Rectal smooth muscle tissue (tissue), 1 donor: ENCODE measurements around the gene AVL9.
"Not testable (repeated sequence)": the region's sequence is repeated elsewhere in the genome, so short reads cannot be mapped to it uniquely, and the experiment has no call there.

Experiments
- H3K27ac ChIP-seq: one replicate; pipeline ENCODE4 v1.7.0; 2013; ENCODE audit warnings: low read depth, low read length, inconsistent platforms
- H3K27me3 ChIP-seq: one replicate; pipeline ENCODE4 v1.7.0; 2013; ENCODE audit warnings: low read length; ENCODE audit not compliant: control insufficient read depth, insufficient read depth
- H3K36me3 ChIP-seq: one replicate; pipeline ENCODE4 v1.7.0; 2013; ENCODE audit warnings: low read length; ENCODE audit not compliant: control insufficient read depth, insufficient read depth
- H3K4me1 ChIP-seq: one replicate; pipeline ENCODE4 v1.7.0; 2013; ENCODE audit warnings: low read length; ENCODE audit not compliant: control insufficient read depth, insufficient read depth
- H3K4me3 ChIP-seq: one replicate; pipeline ENCODE4 v1.7.0; 2013; ENCODE audit warnings: low read length
- H3K9ac ChIP-seq: one replicate; pipeline ENCODE4 v1.7.0; 2013; ENCODE audit warnings: low read length

Gene AVL9

GRCh38 chr7:32611201-32612099, 116.2 kb downstream of the AVL9 start:
- no peaks in the 10 kb centered on the region for H3K36me3 ChIP-seq
- no peaks in the 10 kb centered on the region for H3K27me3 ChIP-seq
- H3K27ac ChIP-seq: no peak overlapping the region
- no peak overlapping the region for H3K4me3 ChIP-seq
- no peak overlapping the region for H3K9ac ChIP-seq
- H3K4me1 ChIP-seq: no peaks in the 10 kb centered on the region

- Histone ChIP-seq H3K4me3 (no peak overlapping the region), H3K36me3 (no peaks in the 10 kb centered on the region), H3K9ac (no peak overlapping the region), H3K27ac (no peak overlapping the region), H3K27me3 (no peaks in the 10 kb centered on the region), H3K4me1 (no peaks in the 10 kb centered on the region)
Observed at GRCh38 chr7:32616625-32617024, 121.3 kb downstream of the AVL9 start.

DNA sequence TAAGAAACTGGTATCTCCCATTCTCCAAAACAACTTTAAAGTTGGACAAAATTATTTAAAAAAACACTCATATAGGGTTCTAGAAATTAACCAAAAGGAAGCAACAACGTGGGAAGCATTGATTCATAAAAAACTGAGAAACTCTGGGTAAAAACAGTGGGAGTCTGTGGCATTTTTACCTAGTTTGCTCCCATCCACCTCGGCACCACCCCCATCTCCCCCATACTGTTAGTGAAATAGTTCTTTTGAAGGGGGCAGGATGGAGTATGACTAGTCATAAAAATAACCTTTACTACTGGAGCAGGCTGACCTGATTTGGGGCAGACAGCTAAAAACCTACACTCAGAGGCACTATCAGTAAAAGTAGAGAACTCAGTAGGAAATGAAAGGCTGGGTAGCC, 123.2 kb downstream of the AVL9 start:
- no peak overlapping the region for H3K4me3 ChIP-seq
- no peaks in the 10 kb centered on the region for H3K4me1 ChIP-seq
- H3K27me3 ChIP-seq: no peaks in the 10 kb centered on the region
- no peak overlapping the region for H3K27ac ChIP-seq
- no peak overlapping the region for H3K9ac ChIP-seq
- H3K36me3 ChIP-seq: no peaks in the 10 kb centered on the region

DNA sequence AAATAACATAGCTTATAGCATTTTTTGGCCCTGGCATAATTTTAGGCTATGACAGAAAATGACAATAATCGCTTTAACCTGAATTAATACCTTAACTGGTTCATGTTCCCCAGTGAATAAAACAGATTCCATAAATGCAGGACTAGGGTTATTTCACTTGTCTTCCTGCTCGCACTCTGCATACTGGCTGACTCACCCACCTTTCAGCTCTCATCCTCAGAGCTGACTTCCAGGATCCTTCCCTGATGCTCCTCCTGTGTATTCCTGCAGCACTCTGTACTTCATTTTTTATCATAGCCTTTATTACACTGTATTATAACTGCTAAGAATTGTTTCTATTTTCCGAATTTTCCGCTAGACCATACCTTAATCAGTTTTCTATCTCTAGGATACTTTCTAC, 123.7 kb downstream of the AVL9 start:
- Histone ChIP-seq H3K36me3 (no peaks in the 10 kb centered on the region), H3K27ac (no peak overlapping the region), H3K4me1 (no peaks in the 10 kb centered on the region), H3K4me3 (no peak overlapping the region), H3K9ac (no peak overlapping the region), H3K27me3 (no peaks in the 10 kb centered on the region)

DNA sequence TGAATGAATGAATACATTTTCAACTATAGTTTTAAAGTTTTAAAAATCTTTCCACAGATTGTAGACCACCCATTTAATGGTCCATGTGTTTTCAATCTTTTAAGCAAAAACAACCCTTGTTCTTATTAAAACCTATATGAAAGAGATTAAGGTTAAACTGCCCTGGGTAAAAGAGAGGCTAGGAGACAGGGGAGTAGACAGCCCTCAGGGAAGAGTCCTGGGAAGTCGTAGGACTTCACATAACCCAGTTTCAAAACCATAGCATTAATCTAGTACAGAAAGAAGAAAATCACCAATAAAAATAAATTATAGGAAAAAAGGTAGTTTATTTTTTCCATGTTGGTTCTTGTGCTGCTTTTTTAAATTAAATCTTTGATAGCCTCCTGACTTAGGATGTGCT, 124.1 kb downstream of the AVL9 start:
- not testable (repeated sequence) for H3K9ac ChIP-seq, H3K36me3 ChIP-seq, H3K27me3 ChIP-seq, H3K4me3 ChIP-seq, H3K27ac ChIP-seq, H3K4me1 ChIP-seq

- Histone ChIP-seq H3K4me3 (no peak overlapping the region), H3K9ac (no peak overlapping the region), H3K4me1 (no peaks in the 10 kb centered on the region)
Observed at GRCh38 chr7:32631021-32631420, 135.7 kb downstream of the AVL9 start.

GRCh38 chr7:32631590-32632497, 136.6 kb downstream of the AVL9 start:
- H3K9ac ChIP-seq, H3K27ac ChIP-seq, H3K36me3 ChIP-seq, H3K4me3 ChIP-seq, H3K4me1 ChIP-seq, H3K27me3 ChIP-seq: not testable (repeated sequence)

More at GRCh38 chr7:32631021-32631420, 135.7 kb downstream of the AVL9 start:
- no peaks in the 10 kb centered on the region for H3K36me3 ChIP-seq
- H3K27me3 ChIP-seq: no peaks in the 10 kb centered on the region
- no peak overlapping the region for H3K27ac ChIP-seq

DNA sequence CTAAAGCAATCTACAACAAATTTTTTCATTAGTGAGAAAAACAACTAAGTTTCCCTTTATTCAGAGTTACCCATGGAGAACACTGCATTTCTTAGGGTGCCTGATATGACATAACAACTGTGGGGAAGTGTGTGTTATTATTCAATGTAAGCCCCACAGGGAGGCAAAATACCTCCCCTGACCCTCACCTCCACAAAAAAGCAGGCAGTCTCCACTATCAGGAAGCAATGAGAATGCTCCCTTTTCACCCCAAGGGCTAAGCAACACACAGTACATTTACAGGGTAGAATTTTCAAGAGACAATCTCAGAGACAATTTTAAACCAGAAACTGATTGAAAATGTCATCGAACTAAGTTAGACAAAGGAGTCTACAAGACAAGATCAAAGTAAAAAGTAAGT, 138.2 kb downstream of the AVL9 start:
- H3K4me3 ChIP-seq, H3K36me3 ChIP-seq, H3K27me3 ChIP-seq, H3K4me1 ChIP-seq, H3K27ac ChIP-seq, H3K9ac ChIP-seq: not testable (repeated sequence)

DNA sequence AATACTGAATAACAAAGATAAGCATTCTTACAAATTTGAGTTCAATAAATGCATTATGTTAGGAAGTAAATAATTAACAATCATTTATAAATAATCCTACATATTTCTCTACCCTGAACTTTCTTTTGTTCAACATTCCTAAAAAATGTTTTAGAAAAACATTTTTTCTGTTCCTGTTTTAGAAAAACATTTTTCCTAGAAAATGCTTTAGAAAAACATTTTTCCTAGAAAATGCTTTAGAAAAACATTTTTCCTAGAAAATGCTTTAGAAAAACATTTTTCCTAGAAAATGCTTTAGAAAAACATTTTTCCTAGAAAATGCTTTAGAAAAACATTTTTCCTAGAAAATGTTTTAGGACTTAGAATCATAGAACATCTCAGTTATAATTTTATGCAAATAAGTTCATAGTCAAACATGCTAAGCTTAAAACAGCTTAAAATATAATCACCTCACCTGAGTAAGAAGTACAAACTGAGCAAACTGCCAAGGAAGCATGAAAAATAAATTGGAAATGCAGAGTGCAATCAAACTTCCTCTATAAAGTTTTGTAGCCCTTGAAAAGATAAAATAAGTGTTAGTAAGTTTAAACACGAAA, 139.6 kb downstream of the AVL9 start:
- not testable (repeated sequence) for H3K36me3 ChIP-seq, H3K27ac ChIP-seq, H3K4me1 ChIP-seq, H3K9ac ChIP-seq, H3K4me3 ChIP-seq, H3K27me3 ChIP-seq

GRCh38 chr7:32636725-32637462, 141.6 kb downstream of the AVL9 start:
- H3K9ac ChIP-seq, H3K27me3 ChIP-seq, H3K4me1 ChIP-seq, H3K4me3 ChIP-seq, H3K27ac ChIP-seq, H3K36me3 ChIP-seq: not testable (repeated sequence)

DNA sequence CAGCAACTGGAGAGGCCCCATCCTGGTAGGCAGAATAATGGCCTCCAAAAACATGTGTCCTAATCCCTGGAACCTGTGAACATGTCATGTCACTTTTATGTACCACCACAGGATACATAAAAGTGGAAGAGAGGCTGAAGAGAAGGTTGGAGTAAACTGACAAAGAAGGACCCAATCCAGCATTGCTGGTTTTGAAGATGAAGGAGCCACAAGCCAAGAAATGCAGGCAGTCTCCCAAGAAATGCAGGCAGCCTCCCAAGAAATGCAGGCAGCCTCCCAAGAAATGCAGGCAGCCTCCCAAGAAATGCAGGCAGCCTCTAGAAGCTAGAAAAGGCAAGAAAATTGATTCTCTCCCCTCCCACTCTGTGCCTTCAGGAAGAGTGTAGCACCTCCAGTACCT, 142.3 kb downstream of the AVL9 start:
- not testable (repeated sequence) for H3K36me3 ChIP-seq, H3K4me3 ChIP-seq, H3K4me1 ChIP-seq, H3K27me3 ChIP-seq, H3K9ac ChIP-seq, H3K27ac ChIP-seq
